ENCODE measurements around the gene GARNL3.
A peak's percentile ranks its signal among the peaks of the same experiment; 100 is the strongest.

Gene GARNL3

DNA sequence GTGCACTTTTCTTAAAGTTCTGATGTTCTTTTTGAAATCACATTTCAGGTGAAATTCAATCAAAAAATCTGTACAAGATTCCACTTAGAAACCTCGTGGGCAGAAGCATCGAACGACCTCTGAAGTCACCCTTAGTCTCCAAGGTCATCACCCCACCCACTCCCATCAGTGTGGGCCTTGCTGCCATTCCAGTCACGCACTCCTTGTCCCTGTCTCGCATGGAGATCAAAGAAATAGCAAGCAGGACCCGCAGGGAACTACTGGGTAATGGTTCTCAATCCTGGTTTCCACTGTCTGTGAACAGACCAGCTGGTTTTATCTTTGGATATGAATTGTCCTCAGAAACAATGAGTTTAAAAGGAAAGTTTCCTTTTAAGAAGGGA lies 124.3 kb downstream of the GARNL3 start:
- TF ChIP-seq, protein P1, sequence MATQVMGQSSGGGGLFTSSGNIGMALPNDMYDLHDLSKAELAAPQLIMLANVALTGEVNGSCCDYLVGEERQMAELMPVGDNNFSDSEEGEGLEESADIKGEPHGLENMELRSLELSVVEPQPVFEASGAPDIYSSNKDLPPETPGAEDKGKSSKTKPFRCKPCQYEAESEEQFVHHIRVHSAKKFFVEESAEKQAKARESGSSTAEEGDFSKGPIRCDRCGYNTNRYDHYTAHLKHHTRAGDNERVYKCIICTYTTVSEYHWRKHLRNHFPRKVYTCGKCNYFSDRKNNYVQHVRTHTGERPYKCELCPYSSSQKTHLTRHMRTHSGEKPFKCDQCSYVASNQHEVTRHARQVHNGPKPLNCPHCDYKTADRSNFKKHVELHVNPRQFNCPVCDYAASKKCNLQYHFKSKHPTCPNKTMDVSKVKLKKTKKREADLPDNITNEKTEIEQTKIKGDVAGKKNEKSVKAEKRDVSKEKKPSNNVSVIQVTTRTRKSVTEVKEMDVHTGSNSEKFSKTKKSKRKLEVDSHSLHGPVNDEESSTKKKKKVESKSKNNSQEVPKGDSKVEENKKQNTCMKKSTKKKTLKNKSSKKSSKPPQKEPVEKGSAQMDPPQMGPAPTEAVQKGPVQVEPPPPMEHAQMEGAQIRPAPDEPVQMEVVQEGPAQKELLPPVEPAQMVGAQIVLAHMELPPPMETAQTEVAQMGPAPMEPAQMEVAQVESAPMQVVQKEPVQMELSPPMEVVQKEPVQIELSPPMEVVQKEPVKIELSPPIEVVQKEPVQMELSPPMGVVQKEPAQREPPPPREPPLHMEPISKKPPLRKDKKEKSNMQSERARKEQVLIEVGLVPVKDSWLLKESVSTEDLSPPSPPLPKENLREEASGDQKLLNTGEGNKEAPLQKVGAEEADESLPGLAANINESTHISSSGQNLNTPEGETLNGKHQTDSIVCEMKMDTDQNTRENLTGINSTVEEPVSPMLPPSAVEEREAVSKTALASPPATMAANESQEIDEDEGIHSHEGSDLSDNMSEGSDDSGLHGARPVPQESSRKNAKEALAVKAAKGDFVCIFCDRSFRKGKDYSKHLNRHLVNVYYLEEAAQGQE (IDR thresholded peaks at IDR 0.05; ENCODE audit: insufficient replicate concordance, low read depth) = no peak
- TF ChIP-seq, protein P2, sequence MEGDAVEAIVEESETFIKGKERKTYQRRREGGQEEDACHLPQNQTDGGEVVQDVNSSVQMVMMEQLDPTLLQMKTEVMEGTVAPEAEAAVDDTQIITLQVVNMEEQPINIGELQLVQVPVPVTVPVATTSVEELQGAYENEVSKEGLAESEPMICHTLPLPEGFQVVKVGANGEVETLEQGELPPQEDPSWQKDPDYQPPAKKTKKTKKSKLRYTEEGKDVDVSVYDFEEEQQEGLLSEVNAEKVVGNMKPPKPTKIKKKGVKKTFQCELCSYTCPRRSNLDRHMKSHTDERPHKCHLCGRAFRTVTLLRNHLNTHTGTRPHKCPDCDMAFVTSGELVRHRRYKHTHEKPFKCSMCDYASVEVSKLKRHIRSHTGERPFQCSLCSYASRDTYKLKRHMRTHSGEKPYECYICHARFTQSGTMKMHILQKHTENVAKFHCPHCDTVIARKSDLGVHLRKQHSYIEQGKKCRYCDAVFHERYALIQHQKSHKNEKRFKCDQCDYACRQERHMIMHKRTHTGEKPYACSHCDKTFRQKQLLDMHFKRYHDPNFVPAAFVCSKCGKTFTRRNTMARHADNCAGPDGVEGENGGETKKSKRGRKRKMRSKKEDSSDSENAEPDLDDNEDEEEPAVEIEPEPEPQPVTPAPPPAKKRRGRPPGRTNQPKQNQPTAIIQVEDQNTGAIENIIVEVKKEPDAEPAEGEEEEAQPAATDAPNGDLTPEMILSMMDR (IDR thresholded peaks at IDR 0.05; ENCODE audit: insufficient read depth, low read length) = no peak
- TF ChIP-seq POLR2AphosphoS5 (IDR thresholded peaks at IDR 0.05; ENCODE audit: low read depth) = no peak
- no peak for TF ChIP-seq SPI1 (IDR thresholded peaks at IDR 0.05; ENCODE audit: borderline replicate concordance, low read depth)
- no peak for TF ChIP-seq GABPA (IDR thresholded peaks at IDR 0.05; ENCODE audit: low read depth)
- no peak for DNase-seq (ENCODE audit: low read depth in 1 of 2, low spot score in 1 of 2)
- peak overlapping the region; percentile 78 for H3K27ac ChIP-seq (replicated peaks)
- no peaks in the 10 kb centered on the region for H3K27me3 ChIP-seq (ENCODE audit: insufficient read depth, poor library complexity, severe bottlenecking)
- no peak overlapping the region for H3K4me3 ChIP-seq (replicated peaks; ENCODE audit: insufficient read depth, low read length)

DNA sequence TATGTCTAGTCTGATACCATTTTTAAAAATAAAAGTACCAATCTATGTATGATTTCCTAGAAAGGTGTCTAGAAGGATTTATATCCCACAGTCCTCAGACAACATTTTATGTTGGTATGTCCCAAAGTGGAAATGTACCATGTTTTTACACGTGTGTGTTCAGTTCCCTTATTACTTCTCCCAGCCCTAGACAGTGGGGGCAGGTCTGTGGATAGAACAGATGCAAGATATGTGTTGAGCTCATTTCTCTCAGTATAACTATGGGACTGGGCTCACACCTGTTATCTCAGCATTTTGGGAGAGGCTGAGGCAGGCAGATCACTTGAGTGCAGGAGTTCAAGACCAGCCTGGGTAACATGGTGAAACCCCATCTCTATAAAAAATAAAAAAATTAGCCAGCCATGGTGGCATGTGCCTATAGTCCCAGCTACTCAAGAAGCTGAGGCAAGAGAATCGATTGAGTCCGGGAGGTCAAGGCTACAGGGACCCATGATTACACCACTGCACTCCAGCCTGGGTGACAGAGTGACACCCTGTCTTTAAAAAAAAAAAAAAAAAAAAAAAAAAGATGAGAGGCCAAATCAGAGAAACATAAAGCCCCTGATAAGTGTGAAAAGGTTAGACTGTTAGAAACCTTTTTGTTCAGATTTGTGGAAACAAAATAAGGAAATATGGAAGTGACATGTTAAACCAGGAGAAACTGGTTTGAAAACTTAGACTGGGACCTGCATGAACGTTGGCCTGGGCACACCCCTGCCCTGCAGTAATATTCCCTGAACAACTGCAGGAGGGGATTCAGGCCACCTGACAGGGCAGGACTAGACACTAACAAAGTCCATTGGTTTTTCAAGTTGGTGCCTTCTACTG lies 125.0 kb downstream of the GARNL3 start:
- H3K27ac ChIP-seq (replicated peaks) = peak overlapping the region; percentile 78
- no peaks in the 10 kb centered on the region for H3K27me3 ChIP-seq (ENCODE audit: insufficient read depth, poor library complexity, severe bottlenecking)
- TF ChIP-seq SPI1 (IDR thresholded peaks at IDR 0.05; ENCODE audit: borderline replicate concordance, low read depth) = peak; percentile 41; the same call in 1 of the 2 replicates
- TF ChIP-seq, protein P2 (IDR thresholded peaks at IDR 0.05; ENCODE audit: insufficient read depth, low read length) = no peak
- no peak overlapping the region for H3K4me3 ChIP-seq (replicated peaks; ENCODE audit: insufficient read depth, low read length)
- peak in 1 of 2 experiments; percentile 63 for DNase-seq (ENCODE audit: low read depth in 1 of 2, low spot score in 1 of 2)

DNA sequence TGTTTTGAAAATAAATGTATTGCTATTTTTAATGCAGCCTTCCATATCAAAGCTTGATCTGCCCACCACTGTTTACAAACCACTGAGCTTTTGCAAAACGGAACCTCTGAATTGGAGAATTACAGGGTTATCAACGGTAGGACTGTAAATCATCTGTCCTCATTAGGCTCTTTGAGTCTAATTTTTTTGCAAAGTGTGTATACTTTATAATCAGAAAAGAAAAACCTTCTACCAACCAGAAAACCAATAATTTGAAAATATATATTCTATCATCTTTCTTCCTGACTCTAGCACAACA lies 125.6 kb downstream of the GARNL3 start:
- Histone ChIP-seq H3K4me3 (replicated peaks; ENCODE audit: insufficient read depth, low read length) (no peak overlapping the region), H3K27ac (replicated peaks) (peak overlapping the region; percentile 78), H3K27me3 (ENCODE audit: insufficient read depth, poor library complexity, severe bottlenecking) (no peaks in the 10 kb centered on the region)
- TF ChIP-seq, protein P2 (IDR thresholded peaks at IDR 0.05; ENCODE audit: insufficient read depth, low read length) = no peak
- TF ChIP-seq SPI1 (IDR thresholded peaks at IDR 0.05; ENCODE audit: borderline replicate concordance, low read depth) = no peak
- TF ChIP-seq, protein P1 (IDR thresholded peaks at IDR 0.05; ENCODE audit: insufficient replicate concordance, low read depth) = no peak
- no peak for TF ChIP-seq GABPA (IDR thresholded peaks at IDR 0.05; ENCODE audit: low read depth)
- TF ChIP-seq POLR2AphosphoS5 (IDR thresholded peaks at IDR 0.05; ENCODE audit: low read depth) = no peak
- no peak for DNase-seq (ENCODE audit: low read depth in 1 of 2, low spot score in 1 of 2)

Data from HL-60 (cell line).